Stomach (tissue), 9 donors: Measurements from ENCODE around the gene NARF. TPM values are rescaled to one million over a fixed set of nuclear protein-coding genes. Genes with fewer than 3 reads are reported as not detected.

ENCODE experiments used
- DNase-seq, 2 donors: peaks; one replicate each; pipeline versions ENCODE4 v3.0.0 to v3.0.0-alpha.2; 2013 to 2019
- H3K27ac ChIP-seq, 5 donors: fragments of 200-600 bp in 4 of 5; sonication (generic) in 4 of 5; one replicate each; pipeline ENCODE4 v1.5.1; 2013 to 2019; ENCODE audit warnings: mild to moderate bottlenecking in 1 of 5, moderate library complexity in 1 of 5
- H3K27me3 ChIP-seq, 3 donors: fragments of 200-600 bp; sonication (generic); one replicate each; pipeline ENCODE4 v1.5.1; 2017 to 2019; ENCODE audit warnings: mixed run types in 1 of 3
- H3K36me3 ChIP-seq, 4 donors: fragments of 200-600 bp; sonication (generic); 1 replicate in 3 of 4; 2 replicates in 1 of 4; pipeline ENCODE4 v1.5.1; 2016 to 2019
- H3K4me1 ChIP-seq, 4 donors: fragments of 200-600 bp; sonication (generic); one replicate each; pipeline ENCODE4 v1.5.1; 2016 to 2019
- H3K4me3 ChIP-seq, 4 donors: fragments of 200-600 bp; sonication (generic) in 3 of 4; one replicate each; pipeline ENCODE4 v1.5.1; 2016 to 2019; ENCODE audit warnings: mild to moderate bottlenecking in 1 of 4
- H3K9me3 ChIP-seq, 4 donors: fragments of 200-600 bp; sonication (generic); one replicate each; pipeline ENCODE4 v1.5.1; 2016 to 2019
- EP300 ChIP-seq: sonication (generic); formaldehyde crosslinking; IDR thresholded peaks from one replicate; pipeline ENCODE4 v1.6.1; 2017; ENCODE audit warnings: antibody characterized with exemption
- POLR2A ChIP-seq, 4 donors: fragments of 450-650 bp; IDR thresholded peaks; one replicate each; pipeline ENCODE4 v1.6.1; 2016; ENCODE audit warnings: antibody characterized with exemption in 4 of 4, control low read depth in 2 of 4, mild to moderate bottlenecking in 1 of 4, moderate library complexity in 1 of 4
- POLR2AphosphoS5 ChIP-seq, 3 donors: sonication (generic); formaldehyde crosslinking; IDR thresholded peaks; one replicate each; pipeline ENCODE4 v1.6.1; 2016; ENCODE audit warnings: antibody characterized with exemption in 3 of 3
- WGBS, 5 donors: extraction: QIAGEN DNeasy Blood & Tissue Kit in 3 of 5; methylation state at CpG; one replicate each; pipeline versions ENCODE4 v1.1.5 to v1.1.7; 2013 to 2018; 5-methylcytosine and 5-hydroxymethylcytosine counted together
- intact Hi-C: fragments of 100-400 bp; cut with DNase I; formaldehyde crosslinking; loops from one replicate; pipeline ENCODE4 v1.15.1; 2023; ENCODE audit warnings: low total_unique reads
- polyA plus RNA-seq, 3 donors: library from polyadenylated mRNA; stranded (reverse); fragments of 200-250 nt; gene quantifications; one replicate each; pipeline ENCODE4 v1.2.3, GENCODE V29; 2013
- total RNA-seq, 5 donors: library from RNA; depleted of rRNA; stranded (reverse); fragments of >200 nt; gene quantifications; one replicate each; pipeline versions ENCODE4 v1.1.0 to v1.2.3, GENCODE V29; 2014 to 2016
- TF ChIP-seq, protein P1 (sequence below), 7 experiments: fragments of 450-650 bp in 4 of 7; fragments of 200-600 bp in 3 of 7; sonication (generic) in 3 of 7; IDR thresholded peaks; one replicate each; pipeline ENCODE4 v1.5.1; 2016 to 2019; ENCODE audit warnings: antibody characterized with exemption in 7 of 7, control low read depth in 2 of 7, mild to moderate bottlenecking in 1 of 7
- donor health status: healthy with polysubstance abuse.
- donor health status: Bipolar disorder and iron deficiency.
- donor health status: healthy.

Gene NARF
- total and polyA plus RNA-seq, 8 donors: 29.4 to 83.9 (median 57.4) TPM

DNA sequence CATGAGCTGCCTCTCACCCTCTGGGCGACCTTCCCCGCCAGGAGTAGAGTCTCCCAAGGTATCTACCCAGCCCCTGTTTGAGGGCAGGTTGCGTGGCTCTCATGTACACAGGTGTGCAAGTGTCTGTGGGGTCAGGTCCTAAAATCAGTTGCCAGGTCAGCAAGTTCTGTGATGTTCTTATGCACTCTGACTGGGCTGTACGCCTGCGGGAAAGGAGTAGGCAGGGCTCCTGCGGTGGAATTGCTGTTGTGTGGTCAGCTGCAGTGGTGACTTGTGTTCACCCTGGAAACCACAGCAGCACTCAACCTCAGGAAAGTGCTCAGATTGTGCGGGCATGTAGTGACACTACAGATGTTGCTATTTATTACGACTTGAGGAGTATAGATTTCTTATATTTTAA lies 19.4 kb downstream of the NARF start:
- H3K4me1 ChIP-seq: no peaks in the 10 kb centered on the region
- intact Hi-C loops: no loop called here
- H3K36me3 ChIP-seq: peaks cover 75 to 100% (median 100%) of the 10 kb centered on the region in 4 donors
- no peaks in the 10 kb centered on the region for H3K9me3 ChIP-seq
- no peak for DNase-seq
- no peaks in the 10 kb centered on the region for H3K27me3 ChIP-seq
- H3K27ac ChIP-seq: no peak overlapping the region
- TF ChIP-seq POLR2AphosphoS5 (IDR thresholded peaks at IDR 0.05): no peak
- TF ChIP-seq, protein P1, sequence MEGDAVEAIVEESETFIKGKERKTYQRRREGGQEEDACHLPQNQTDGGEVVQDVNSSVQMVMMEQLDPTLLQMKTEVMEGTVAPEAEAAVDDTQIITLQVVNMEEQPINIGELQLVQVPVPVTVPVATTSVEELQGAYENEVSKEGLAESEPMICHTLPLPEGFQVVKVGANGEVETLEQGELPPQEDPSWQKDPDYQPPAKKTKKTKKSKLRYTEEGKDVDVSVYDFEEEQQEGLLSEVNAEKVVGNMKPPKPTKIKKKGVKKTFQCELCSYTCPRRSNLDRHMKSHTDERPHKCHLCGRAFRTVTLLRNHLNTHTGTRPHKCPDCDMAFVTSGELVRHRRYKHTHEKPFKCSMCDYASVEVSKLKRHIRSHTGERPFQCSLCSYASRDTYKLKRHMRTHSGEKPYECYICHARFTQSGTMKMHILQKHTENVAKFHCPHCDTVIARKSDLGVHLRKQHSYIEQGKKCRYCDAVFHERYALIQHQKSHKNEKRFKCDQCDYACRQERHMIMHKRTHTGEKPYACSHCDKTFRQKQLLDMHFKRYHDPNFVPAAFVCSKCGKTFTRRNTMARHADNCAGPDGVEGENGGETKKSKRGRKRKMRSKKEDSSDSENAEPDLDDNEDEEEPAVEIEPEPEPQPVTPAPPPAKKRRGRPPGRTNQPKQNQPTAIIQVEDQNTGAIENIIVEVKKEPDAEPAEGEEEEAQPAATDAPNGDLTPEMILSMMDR (IDR thresholded peaks at IDR 0.05): no peak
- TF ChIP-seq POLR2A (IDR thresholded peaks at IDR 0.05): no peak
- no peak for TF ChIP-seq EP300
- WGBS, 5 donors: 85 to 93% (median 89%) methylated on average over 8 of the region's 8 CpGs
- H3K4me3 ChIP-seq: no peak overlapping the region

DNA sequence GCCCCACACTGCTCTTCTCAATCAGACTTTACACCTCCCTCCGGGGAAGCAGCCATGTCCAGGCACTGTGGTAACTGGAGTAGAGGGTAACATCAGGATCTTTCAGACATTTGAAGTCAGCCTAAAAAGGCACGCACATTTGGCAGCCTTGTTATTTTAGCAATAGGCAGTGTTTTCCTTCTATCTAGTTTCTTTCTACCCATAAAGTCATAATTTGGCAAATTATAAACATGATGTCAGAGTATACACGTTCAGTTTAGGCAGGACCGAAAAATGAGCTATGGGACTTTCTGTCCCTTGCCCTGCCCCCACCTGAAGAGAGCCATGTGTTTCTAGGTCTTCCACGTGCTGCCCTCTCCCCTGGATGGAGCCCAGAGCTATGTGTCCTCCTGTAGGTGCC lies 21.1 kb downstream of the NARF start:
- peaks cover 73 to 100% (median 100%) of the 10 kb centered on the region in 4 donors for H3K36me3 ChIP-seq
- DNase-seq: no peak
- intact Hi-C loops: no loop called here

DNA sequence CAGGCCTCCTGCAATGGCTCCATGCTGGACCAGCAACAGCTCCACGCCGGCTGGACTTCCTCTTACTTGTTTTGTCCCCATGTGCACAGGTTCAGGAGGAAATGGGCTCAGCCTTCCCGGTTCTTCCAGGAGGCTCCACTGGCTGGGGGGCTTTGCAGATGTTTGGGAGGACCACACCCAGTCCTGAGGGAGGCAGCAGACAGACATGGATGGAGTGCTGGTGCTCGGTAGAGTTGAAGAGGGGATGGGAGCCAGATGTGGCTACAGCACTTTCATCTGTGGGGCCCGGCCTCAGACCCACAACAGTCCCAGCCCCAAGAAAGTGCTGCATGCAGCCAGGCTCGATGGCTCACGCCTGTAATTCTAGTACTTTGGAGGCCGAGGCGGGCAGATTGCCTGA lies 21.8 kb downstream of the NARF start:
- DNase-seq: no peak
- Histone ChIP-seq H3K4me1 (no peaks in the 10 kb centered on the region), H3K4me3 (no peak overlapping the region), H3K9me3 (no peaks in the 10 kb centered on the region), H3K36me3 (peaks cover 78 to 100% (median 100%) of the 10 kb centered on the region in 4 donors), H3K27ac (no peak overlapping the region), H3K27me3 (no peaks in the 10 kb centered on the region)
- TF ChIP-seq, protein P1 (IDR thresholded peaks at IDR 0.05): no peak
- TF ChIP-seq POLR2A (IDR thresholded peaks at IDR 0.05) (no peak), POLR2AphosphoS5 (IDR thresholded peaks at IDR 0.05) (no peak), EP300 (no peak)
- WGBS, 5 donors: 88 to 95% (median 92%) methylated on average over 7 to 9 of the region's 9 CpGs
- intact Hi-C loops: no loop called here

More for the DNA sequence above, 21.1 kb downstream of the NARF start:
- Histone ChIP-seq H3K27ac (no peak overlapping the region), H3K4me3 (no peak overlapping the region), H3K9me3 (no peaks in the 10 kb centered on the region), H3K27me3 (no peaks in the 10 kb centered on the region), H3K4me1 (no peaks in the 10 kb centered on the region)
- TF ChIP-seq EP300 (no peak), POLR2AphosphoS5 (IDR thresholded peaks at IDR 0.05) (no peak), POLR2A (IDR thresholded peaks at IDR 0.05) (no peak)
- TF ChIP-seq, protein P1 (IDR thresholded peaks at IDR 0.05): no peak
- 83 to 90% (median 87%) methylated on average over 5 of the region's 5 CpGs for WGBS, 5 donors

DNA sequence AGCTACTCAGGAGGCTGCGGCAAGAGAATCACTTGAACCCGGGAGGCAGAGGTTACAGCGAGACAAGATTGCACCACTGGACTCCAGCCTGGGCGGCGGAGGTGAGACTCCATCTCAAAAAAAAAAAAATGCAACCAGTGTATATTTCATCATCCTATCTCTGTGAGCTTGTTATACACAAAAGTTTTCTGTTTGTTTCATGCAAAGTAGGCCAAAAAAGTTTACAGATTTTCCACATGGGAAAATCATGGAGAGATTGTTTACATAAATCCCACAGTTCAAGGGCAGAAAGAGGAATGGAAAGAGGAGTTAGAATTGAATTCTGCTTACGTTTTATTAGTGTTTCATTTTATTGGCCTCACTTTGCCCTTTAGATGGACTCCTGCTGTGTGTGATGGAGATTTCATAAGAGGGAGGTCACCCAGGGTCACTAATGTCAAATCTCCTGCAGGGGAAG lies 24.7 kb downstream of the NARF start:
- H3K4me1 ChIP-seq: peaks cover 0 to 8% (median 0%) of the 10 kb centered on the region in 4 donors
- 88 to 96% (median 92%) methylated on average over 6 of the region's 6 CpGs for WGBS, 5 donors
- peaks cover 79 to 100% (median 100%) of the 10 kb centered on the region in 4 donors for H3K36me3 ChIP-seq
- no peaks in the 10 kb centered on the region for H3K9me3 ChIP-seq
- H3K27ac ChIP-seq: no peak overlapping the region
- no peaks in the 10 kb centered on the region for H3K27me3 ChIP-seq
- DNase-seq: no peak
- H3K4me3 ChIP-seq: no peak overlapping the region
- TF ChIP-seq POLR2AphosphoS5 (IDR thresholded peaks at IDR 0.05): no peak
- no peak for TF ChIP-seq POLR2A (IDR thresholded peaks at IDR 0.05)
- TF ChIP-seq, protein P1 (IDR thresholded peaks at IDR 0.05): no peak
- no peak for TF ChIP-seq EP300
- intact Hi-C loops: no loop called here
